Upper lobe of left lung (tissue), 6 donors: ENCODE results near the gene PATJ. TPM values are rescaled to one million over a fixed set of nuclear protein-coding genes. Genes with fewer than 3 reads are reported as not detected.
A peak's percentile ranks its signal among the peaks of the same experiment; 100 is the strongest.

Experiments used
- ATAC-seq, 2 donors: fragments of 200-7000 bp; cut with Tn5 transposase; one replicate each; pipeline ENCODE4 v1.9.1; 2022; ENCODE audit warnings: mild to moderate bottlenecking in 2 of 2, moderate library complexity in 2 of 2; ENCODE audit not compliant: low FRiP score in 2 of 2
- DNase-seq, 2 donors: peaks; one replicate each; pipeline ENCODE4 v3.0.0-alpha.2; 2019 to 2020
- H3K27ac ChIP-seq, 4 donors: fragments of 200-600 bp; sonication (generic); one replicate each; pipeline ENCODE4 v1.5.1; 2016 to 2019
- H3K27me3 ChIP-seq, 4 donors: fragments of 200-600 bp; sonication (generic); one replicate each; pipeline ENCODE4 v1.5.1; 2017 to 2019
- H3K36me3 ChIP-seq, 4 donors: fragments of 200-600 bp; sonication (generic); one replicate each; pipeline ENCODE4 v1.5.1; 2016 to 2019
- H3K4me1 ChIP-seq, 4 donors: fragments of 200-600 bp; sonication (generic); one replicate each; pipeline ENCODE4 v1.5.1; 2018 to 2019
- H3K4me3 ChIP-seq, 4 donors: fragments of 200-600 bp; sonication (generic); one replicate each; pipeline ENCODE4 v1.5.1; 2017 to 2019; ENCODE audit warnings: mild to moderate bottlenecking in 2 of 4, moderate library complexity in 1 of 4
- H3K9me3 ChIP-seq, 4 donors: fragments of 200-600 bp; sonication (generic); one replicate each; pipeline ENCODE4 v1.5.1; 2018 to 2019
- CTCF ChIP-seq, 6 experiments: fragments of 450-650 bp in 4 of 6; fragments of 200-600 bp in 2 of 6; sonication (generic) in 2 of 6; IDR thresholded peaks; one replicate each; pipeline ENCODE4 v1.5.1; 2016 to 2019; ENCODE audit warnings: antibody characterized with exemption in 6 of 6
- EP300 ChIP-seq, 4 donors: sonication (generic); formaldehyde crosslinking; IDR thresholded peaks; one replicate each; pipeline ENCODE4 v1.5.1; 2017; ENCODE audit warnings: antibody characterized with exemption in 4 of 4, control low read depth in 2 of 4
- POLR2A ChIP-seq, 4 donors: fragments of 450-650 bp; IDR thresholded peaks; one replicate each; pipeline ENCODE4 v1.5.1; 2016 to 2017; ENCODE audit warnings: antibody characterized with exemption in 4 of 4, mild to moderate bottlenecking in 2 of 4
- POLR2AphosphoS5 ChIP-seq, 2 donors: sonication (generic); formaldehyde crosslinking; IDR thresholded peaks; one replicate each; pipeline ENCODE4 v1.5.1; 2017; ENCODE audit warnings: antibody characterized with exemption in 2 of 2
- WGBS, 2 donors: methylation state at CpG; one replicate each; pipeline ENCODE4 v1.1.5; 2017 to 2018; 5-methylcytosine and 5-hydroxymethylcytosine counted together
- total RNA-seq, 6 donors: library from RNA; depleted of rRNA in 4 of 6; stranded (reverse); fragments of >200 nt in 4 of 6; gene quantifications; one replicate each; pipeline versions ENCODE4 v1.1.0 to v1.2.1, GENCODE V29; 2016 to 2021
- donor health status: DM: no; HTN: no; CAD: no; lungs with moderate emphysema.
- donor health status: DM: no; HTN: yes; CAD: no; lungs with severe emphysema.

PATJ gene
- total RNA-seq, 6 donors from 2014 or later, result 37.1 to 217 (median 70.5) TPM

GRCh38 chr1:62196086-62196690, 453.9 kb downstream of the PATJ start:
- Histone ChIP-seq H3K27ac (no peak overlapping the region), H3K27me3 (peaks cover 0 to 11% (median 3%) of the 10 kb centered on the region in 4 donors), H3K4me3 (no peak overlapping the region), H3K9me3 (no peaks in the 10 kb centered on the region), H3K4me1 (peaks cover 0 to 8% (median 1%) of the 10 kb centered on the region in 4 donors), H3K36me3 (no peaks in the 10 kb centered on the region)
- no peak for ATAC-seq
- no peak for DNase-seq
- WGBS, 2 donors, result 86% methylated on average over 17 of the region's 17 CpGs
- TF ChIP-seq CTCF (IDR thresholded peaks at IDR 0.05), result no peak
- TF ChIP-seq POLR2A (IDR thresholded peaks at IDR 0.05), result no peak
- TF ChIP-seq POLR2AphosphoS5 (IDR thresholded peaks at IDR 0.05), result no peak
- no peak for TF ChIP-seq EP300 (IDR thresholded peaks at IDR 0.05)

GRCh38 chr1:62198069-62198780, 455.9 kb downstream of the PATJ start:
- H3K27me3 ChIP-seq, result peaks cover 0 to 11% (median 3%) of the 10 kb centered on the region in 4 donors
- no peak overlapping the region for H3K4me3 ChIP-seq
- no peak overlapping the region for H3K27ac ChIP-seq
- ATAC-seq (no peak), DNase-seq (no peak)
- no peaks in the 10 kb centered on the region for H3K36me3 ChIP-seq
- TF ChIP-seq POLR2AphosphoS5 (IDR thresholded peaks at IDR 0.05) (no peak), POLR2A (IDR thresholded peaks at IDR 0.05) (no peak)
- H3K4me1 ChIP-seq, result peaks cover 0 to 8% (median 1%) of the 10 kb centered on the region in 4 donors
- WGBS, 2 donors, result 50 to 56% methylated on average over 14 of the region's 14 CpGs
- H3K9me3 ChIP-seq, result no peaks in the 10 kb centered on the region

- ATAC-seq, result peak in 1 of 2 donors; percentile 57
- Histone ChIP-seq H3K4me1 (peaks cover 0 to 8% (median 1%) of the 10 kb centered on the region in 4 donors), H3K27me3 (peaks cover 0 to 11% (median 3%) of the 10 kb centered on the region in 4 donors), H3K36me3 (no peaks in the 10 kb centered on the region), H3K27ac (no peak overlapping the region), H3K9me3 (no peaks in the 10 kb centered on the region), H3K4me3 (no peak overlapping the region)
- 22 to 26% methylated on average over 3 of the region's 3 CpGs for WGBS, 2 donors
- no peak for TF ChIP-seq POLR2A (IDR thresholded peaks at IDR 0.05)
- TF ChIP-seq POLR2AphosphoS5 (IDR thresholded peaks at IDR 0.05), result no peak
- TF ChIP-seq EP300 (IDR thresholded peaks at IDR 0.05), result no peak
- TF ChIP-seq CTCF (IDR thresholded peaks at IDR 0.05), result no peak
- DNase-seq, result no peak
Observed at GRCh38 chr1:62198781-62199125, 456.5 kb downstream of the PATJ start.

GRCh38 chr1:62207187-62207586, 464.9 kb downstream of the PATJ start:
- ATAC-seq, result no peak
- no peak for TF ChIP-seq EP300 (IDR thresholded peaks at IDR 0.05)
- TF ChIP-seq POLR2AphosphoS5 (IDR thresholded peaks at IDR 0.05), result no peak
- TF ChIP-seq CTCF (IDR thresholded peaks at IDR 0.05), result no peak
- no peak for TF ChIP-seq POLR2A (IDR thresholded peaks at IDR 0.05)
- DNase-seq, result no peak
- Histone ChIP-seq H3K36me3 (no peaks in the 10 kb centered on the region), H3K27me3 (no peaks in the 10 kb centered on the region), H3K4me1 (no peaks in the 10 kb centered on the region), H3K9me3 (peaks cover 0 to 12% (median 6%) of the 10 kb centered on the region in 4 donors), H3K4me3 (no peak overlapping the region), H3K27ac (no peak overlapping the region)
- 95 to 98% methylated on average over 2 of the region's 2 CpGs for WGBS, 2 donors

DNA sequence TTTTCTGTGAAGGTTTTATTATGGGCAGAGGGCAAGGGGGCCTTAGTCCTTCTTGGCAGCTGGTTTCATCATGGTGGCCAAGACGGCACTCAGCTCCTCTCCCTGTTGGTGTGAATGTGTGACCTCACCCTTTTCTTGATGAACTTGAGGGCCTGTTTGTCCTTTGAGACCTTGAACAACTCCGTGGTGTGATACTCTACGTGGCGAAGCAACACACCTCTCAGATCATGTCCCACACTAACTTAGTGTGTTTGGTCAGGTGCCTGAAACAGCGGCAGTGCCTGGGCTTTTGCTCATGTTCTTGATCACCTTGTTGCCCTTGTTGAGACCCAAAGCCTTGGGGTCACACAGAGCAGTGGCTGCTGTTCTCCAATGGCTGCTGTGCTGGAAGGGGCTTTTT, 465.8 kb downstream of the PATJ start:
- 90 to 94% methylated on average over 4 to 5 of the region's 5 CpGs for WGBS, 2 donors
- no peak for DNase-seq
- ATAC-seq, result peak in 1 of 2 donors; percentile 34

More for the DNA sequence above, 465.8 kb downstream of the PATJ start:
- Histone ChIP-seq H3K27ac (no peak overlapping the region), H3K4me3 (no peak overlapping the region), H3K4me1 (no peaks in the 10 kb centered on the region), H3K36me3 (no peaks in the 10 kb centered on the region), H3K9me3 (peaks cover 0 to 12% (median 6%) of the 10 kb centered on the region in 4 donors), H3K27me3 (no peaks in the 10 kb centered on the region)
- TF ChIP-seq CTCF (IDR thresholded peaks at IDR 0.05) (no peak), POLR2AphosphoS5 (IDR thresholded peaks at IDR 0.05) (no peak), EP300 (IDR thresholded peaks at IDR 0.05) (no peak), POLR2A (IDR thresholded peaks at IDR 0.05) (no peak)
